D721Med (cell line): ENCODE results near the gene POFUT1.
"Not testable (repeated sequence)": the region's sequence is repeated elsewhere in the genome, so short reads cannot be mapped to it uniquely, and the experiment has no call there.

Source experiments
- DNase-seq: peaks from one replicate; pipeline ENCODE4 v3.0.0; 2011; ENCODE audit warnings: low spot score; ENCODE audit not compliant: insufficient read length
- FAIRE-seq: peaks from 2 replicates; lab custom pipeline; 2011; peaks lifted over from hg19 to GRCh38; lab: Jason Lieb, UNC
- CTCF ChIP-seq: IDR thresholded peaks from 2 replicates; pipeline ENCODE4 v1.5.1; 2012; ENCODE audit warnings: mild to moderate bottlenecking, control low read depth; ENCODE audit not compliant: insufficient read depth; ENCODE audit errors: missing control alignments

POFUT1 gene

GRCh38 chr20:32248043-32248442, 40.4 kb downstream of the POFUT1 start:
- DNase-seq (no peak), FAIRE-seq (no peak)
- TF ChIP-seq CTCF, result no peak

- no peak for TF ChIP-seq CTCF
- no peak for DNase-seq
- no peak for FAIRE-seq
Measured at GRCh38 chr20:32249030-32249738, 41.5 kb downstream of the POFUT1 start.

- FAIRE-seq (no peak), DNase-seq (no peak)
- TF ChIP-seq CTCF, result no peak
Measured at GRCh38 chr20:32251470-32251869, 43.8 kb downstream of the POFUT1 start.

- FAIRE-seq, result no peak
- TF ChIP-seq CTCF, result no peak
Measured at GRCh38 chr20:32252189-32252588, 44.5 kb downstream of the POFUT1 start.

GRCh38 chr20:32260973-32261372, 53.3 kb downstream of the POFUT1 start:
- not testable (repeated sequence) for FAIRE-seq, DNase-seq

More at GRCh38 chr20:32252189-32252588, 44.5 kb downstream of the POFUT1 start:
- no peak for DNase-seq

- DNase-seq (no peak), FAIRE-seq (no peak)
- TF ChIP-seq CTCF, result no peak
Measured at GRCh38 chr20:32261644-32262043, 54.0 kb downstream of the POFUT1 start.

- no peak for TF ChIP-seq CTCF
- no peak for DNase-seq
Measured at GRCh38 chr20:32263398-32263954, 55.8 kb downstream of the POFUT1 start.

More at GRCh38 chr20:32263398-32263954, 55.8 kb downstream of the POFUT1 start:
- no peak for FAIRE-seq
